Loucy (cell line): Measurements from ENCODE around the gene CHIT1.

Experiments
- EZH2phosphoT487 ChIP-seq: fragments of 200-600 bp; IDR thresholded peaks from 2 replicates; pipeline ENCODE4 v1.6.1; 2018; ENCODE audit warnings: antibody characterized with exemption, mild to moderate bottlenecking, moderate library complexity, borderline replicate concordance
- TF ChIP-seq, protein P1 (sequence below): fragments of 200-600 bp; sonication (generic); conservative IDR thresholded peaks from 2 replicates; pipeline ENCODE4 v1.5.1; 2014; ENCODE audit warnings: mild to moderate bottlenecking, antibody characterized with exemption, low read length

DNA sequence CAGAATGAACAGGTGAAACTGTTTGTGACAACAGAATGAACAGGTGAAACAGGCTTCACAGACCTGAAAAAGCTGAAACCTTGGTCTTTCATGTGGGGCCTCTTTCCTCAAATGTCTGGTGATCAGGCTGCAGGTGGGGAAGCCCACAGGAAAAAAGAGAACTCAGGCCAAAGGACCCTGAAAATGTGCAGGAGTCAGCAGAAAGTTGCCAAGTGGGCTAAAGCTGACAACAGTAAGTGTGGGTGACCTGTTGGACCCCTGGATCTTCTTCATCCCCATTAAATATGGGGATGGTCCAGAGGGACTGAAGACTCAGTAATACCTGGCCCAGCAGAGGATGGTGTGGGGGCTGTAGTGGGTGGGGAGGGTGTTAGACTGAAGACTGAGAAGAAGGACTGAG lies 9.1 kb upstream of the CHIT1 start:
- TF ChIP-seq, protein P1, sequence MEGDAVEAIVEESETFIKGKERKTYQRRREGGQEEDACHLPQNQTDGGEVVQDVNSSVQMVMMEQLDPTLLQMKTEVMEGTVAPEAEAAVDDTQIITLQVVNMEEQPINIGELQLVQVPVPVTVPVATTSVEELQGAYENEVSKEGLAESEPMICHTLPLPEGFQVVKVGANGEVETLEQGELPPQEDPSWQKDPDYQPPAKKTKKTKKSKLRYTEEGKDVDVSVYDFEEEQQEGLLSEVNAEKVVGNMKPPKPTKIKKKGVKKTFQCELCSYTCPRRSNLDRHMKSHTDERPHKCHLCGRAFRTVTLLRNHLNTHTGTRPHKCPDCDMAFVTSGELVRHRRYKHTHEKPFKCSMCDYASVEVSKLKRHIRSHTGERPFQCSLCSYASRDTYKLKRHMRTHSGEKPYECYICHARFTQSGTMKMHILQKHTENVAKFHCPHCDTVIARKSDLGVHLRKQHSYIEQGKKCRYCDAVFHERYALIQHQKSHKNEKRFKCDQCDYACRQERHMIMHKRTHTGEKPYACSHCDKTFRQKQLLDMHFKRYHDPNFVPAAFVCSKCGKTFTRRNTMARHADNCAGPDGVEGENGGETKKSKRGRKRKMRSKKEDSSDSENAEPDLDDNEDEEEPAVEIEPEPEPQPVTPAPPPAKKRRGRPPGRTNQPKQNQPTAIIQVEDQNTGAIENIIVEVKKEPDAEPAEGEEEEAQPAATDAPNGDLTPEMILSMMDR = no peak
- TF ChIP-seq EZH2phosphoT487 = no peak
